Upper lobe of left lung (tissue), 4 donors: Measurements from ENCODE around the gene RUNX2.

Experiments
- EP300 ChIP-seq, 4 donors: sonication (generic); formaldehyde crosslinking; IDR thresholded peaks; one replicate each; pipeline ENCODE4 v1.5.1; 2017; ENCODE audit warnings: antibody characterized with exemption in 4 of 4, control low read depth in 2 of 4
- POLR2A ChIP-seq, 4 donors: fragments of 450-650 bp; IDR thresholded peaks; one replicate each; pipeline ENCODE4 v1.5.1; 2016 to 2017; ENCODE audit warnings: antibody characterized with exemption in 4 of 4, mild to moderate bottlenecking in 2 of 4
- POLR2AphosphoS5 ChIP-seq, 2 donors: sonication (generic); formaldehyde crosslinking; IDR thresholded peaks; one replicate each; pipeline ENCODE4 v1.5.1; 2017; ENCODE audit warnings: antibody characterized with exemption in 2 of 2
- TF ChIP-seq, protein P1 (sequence below), 6 experiments: fragments of 450-650 bp in 4 of 6; fragments of 200-600 bp in 2 of 6; sonication (generic) in 2 of 6; IDR thresholded peaks; one replicate each; pipeline ENCODE4 v1.5.1; 2016 to 2019; ENCODE audit warnings: antibody characterized with exemption in 6 of 6

DNA sequence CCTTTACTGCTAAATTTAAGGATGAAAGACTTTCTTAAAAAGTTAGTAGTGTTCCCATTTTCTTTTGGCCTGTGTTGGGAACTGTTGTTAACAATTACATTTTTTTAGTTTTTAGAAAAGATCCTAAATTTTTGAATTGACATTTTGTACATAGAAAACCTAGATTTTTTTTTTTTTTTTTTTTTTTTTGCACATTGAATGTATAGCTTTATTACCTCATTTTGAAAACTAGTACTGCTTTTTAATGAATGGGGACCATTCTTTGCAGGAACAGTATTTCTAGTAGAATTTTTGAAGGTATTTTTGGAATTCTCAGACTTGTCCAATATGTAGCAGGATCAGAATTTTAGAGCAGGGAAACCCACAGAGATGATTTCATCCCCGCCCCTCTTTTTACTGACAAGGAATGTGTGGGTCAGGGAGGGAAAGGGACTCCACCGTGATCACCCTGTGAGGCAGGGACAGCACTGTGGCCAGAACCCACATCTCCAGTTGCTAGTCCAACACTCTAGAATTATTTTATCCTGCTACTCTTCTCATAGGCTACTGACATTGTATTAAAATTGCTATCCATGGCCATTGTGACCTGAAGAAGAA is 204.0 kb downstream of the RUNX2 start:
- TF ChIP-seq POLR2A (IDR thresholded peaks at IDR 0.05) (no peak), EP300 (IDR thresholded peaks at IDR 0.05) (no peak), POLR2AphosphoS5 (IDR thresholded peaks at IDR 0.05) (no peak)
- TF ChIP-seq, protein P1, sequence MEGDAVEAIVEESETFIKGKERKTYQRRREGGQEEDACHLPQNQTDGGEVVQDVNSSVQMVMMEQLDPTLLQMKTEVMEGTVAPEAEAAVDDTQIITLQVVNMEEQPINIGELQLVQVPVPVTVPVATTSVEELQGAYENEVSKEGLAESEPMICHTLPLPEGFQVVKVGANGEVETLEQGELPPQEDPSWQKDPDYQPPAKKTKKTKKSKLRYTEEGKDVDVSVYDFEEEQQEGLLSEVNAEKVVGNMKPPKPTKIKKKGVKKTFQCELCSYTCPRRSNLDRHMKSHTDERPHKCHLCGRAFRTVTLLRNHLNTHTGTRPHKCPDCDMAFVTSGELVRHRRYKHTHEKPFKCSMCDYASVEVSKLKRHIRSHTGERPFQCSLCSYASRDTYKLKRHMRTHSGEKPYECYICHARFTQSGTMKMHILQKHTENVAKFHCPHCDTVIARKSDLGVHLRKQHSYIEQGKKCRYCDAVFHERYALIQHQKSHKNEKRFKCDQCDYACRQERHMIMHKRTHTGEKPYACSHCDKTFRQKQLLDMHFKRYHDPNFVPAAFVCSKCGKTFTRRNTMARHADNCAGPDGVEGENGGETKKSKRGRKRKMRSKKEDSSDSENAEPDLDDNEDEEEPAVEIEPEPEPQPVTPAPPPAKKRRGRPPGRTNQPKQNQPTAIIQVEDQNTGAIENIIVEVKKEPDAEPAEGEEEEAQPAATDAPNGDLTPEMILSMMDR (IDR thresholded peaks at IDR 0.05): no peak
